Measurements from ENCODE around the gene ABHD17A. TPM values are rescaled to one million over a fixed set of nuclear protein-coding genes. Genes with fewer than 3 reads are reported as not detected.

Gene ABHD17A
- total and polyA plus RNA-seq, 7 experiments from 2014 or later, result 92.9 to 175 (median 135) TPM

DNA sequence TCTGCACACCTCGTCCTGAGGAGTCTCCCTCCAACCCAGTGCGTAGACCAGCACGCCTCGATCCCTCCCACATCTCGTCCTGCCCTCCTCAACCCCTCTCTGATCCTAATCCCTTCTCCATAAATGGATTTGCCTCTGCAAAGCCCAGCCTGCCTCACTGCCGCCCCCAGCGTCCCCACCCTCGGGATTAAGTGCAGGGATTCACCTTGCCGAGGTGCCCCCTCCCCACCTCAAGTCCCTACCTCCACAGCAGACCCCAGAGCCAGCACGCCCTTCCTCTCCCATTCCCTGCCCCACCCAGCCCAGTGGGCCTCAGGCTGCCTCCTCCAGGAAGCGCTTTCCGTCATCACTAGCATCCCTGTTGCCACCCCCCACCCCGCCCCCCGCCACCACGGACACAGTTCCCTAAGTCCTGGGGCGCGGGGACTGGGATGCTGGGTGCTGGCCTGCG is 25.9 kb downstream of the ABHD17A start:
- peak overlapping the region; percentile 56 to 98 (median 92) for H3K27ac Mint-ChIP-seq
- POLR2A ChIA-PET, result interaction anchor here (0.6 kb wide), 1 partner anchor 123 kb away, joined by 3 read pairs; no protein-coding TSS in a partner anchor

DNA sequence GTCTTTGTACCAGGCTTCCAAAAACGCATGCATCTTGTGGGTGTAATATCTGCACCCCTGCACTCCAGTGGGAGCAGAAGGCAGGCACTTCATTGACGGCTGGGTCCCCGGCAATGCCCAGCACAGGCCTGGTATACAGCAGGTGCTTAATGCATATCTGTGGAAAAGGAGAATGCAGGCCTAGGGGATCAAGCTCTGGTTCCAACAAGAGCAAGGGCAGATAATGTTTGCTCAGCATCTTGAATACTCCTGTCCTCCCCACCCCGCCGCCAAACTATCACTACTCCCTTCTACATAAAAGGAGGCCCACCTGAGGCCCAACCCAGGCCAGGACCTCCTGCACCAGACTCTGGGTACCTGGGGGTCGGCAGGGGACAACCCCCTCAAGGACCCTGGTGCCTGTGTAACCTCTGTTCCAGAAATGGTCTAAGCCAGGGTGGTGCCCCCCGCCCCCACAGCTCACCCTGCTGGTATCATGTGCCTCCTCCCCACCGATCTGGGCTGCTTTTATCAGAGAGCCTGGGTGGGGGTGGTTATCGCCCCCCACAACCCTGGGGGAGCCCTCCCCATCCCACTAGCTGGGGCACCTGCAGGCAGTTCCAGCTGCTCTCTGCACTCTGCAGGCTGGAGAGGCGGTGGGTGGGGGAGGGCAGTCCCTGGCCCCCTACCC is 26.7 kb downstream of the ABHD17A start:
- ATAC-seq (no peak), DNase-seq (no peak)
- H3K9me3 ChIP-seq (ENCODE audit: control insufficient read depth in 2 of 3, low read length in 3 of 3), result no peaks in the 10 kb centered on the region
- no peak overlapping the region for H3K4me3 ChIP-seq (ENCODE audit: low read length)
- Mint-ChIP-seq H3K4me1 (peaks cover 6 to 63% (median 46%) of the 10 kb centered on the region in 7 donors), H3K9me3 (peaks cover 0 to 2% (median 0%) of the 10 kb centered on the region in 11 donors), H3K4me3 (peak overlapping the region in 8 of 10 donors; percentile 20 to 88 (median 65)), H3K27me3 (no peaks in the 10 kb centered on the region), H3K27ac (peak overlapping the region; percentile 56 to 98 (median 92)), H3K36me3 (no peaks in the 10 kb centered on the region)
- ChIA-PET POLR2A (interaction anchor here (0.6 to 2.3 kb wide), 5 partner anchors 9 to 123 kb away, joined by 3 to 7 read pairs (median 3); partner anchors contain the start of gene ABHD17A), CTCF (interaction anchor here (1.3 kb wide), 1 partner anchor 18 kb away, joined by 3 read pairs; no protein-coding TSS in a partner anchor)
- intact Hi-C loops (cut with micrococcal nuclease), result loop anchor here in 1 of 2 donors (10.0 kb wide), 1 partner anchor 594 kb away; the partner anchor contains the start of gene CIRBP
- H3K4me1 ChIP-seq (ENCODE audit: control insufficient read depth in 2 of 2, insufficient read depth in 2 of 2, low read length in 2 of 2), result peaks cover 31 to 72% of the 10 kb centered on the region in 2 donors
- peaks cover 0 to 3% (median 0%) of the 10 kb centered on the region in 3 experiments for H3K36me3 ChIP-seq (ENCODE audit: control insufficient read depth in 2 of 3, insufficient read depth in 3 of 3, low read length in 3 of 3)
- peak overlapping the region; percentile 93 for H3K27ac ChIP-seq (ENCODE audit: low read depth, low read length)
- H3K27me3 ChIP-seq (ENCODE audit: control insufficient read depth in 2 of 2, insufficient read depth in 2 of 2, low read length in 2 of 2), result no peaks in the 10 kb centered on the region

More for the DNA sequence above, 25.9 kb downstream of the ABHD17A start:
- Mint-ChIP-seq H3K4me3 (peak overlapping the region in 9 of 10 donors; percentile 20 to 93 (median 52)), H3K4me1 (peaks cover 6 to 62% (median 45%) of the 10 kb centered on the region in 7 donors), H3K27me3 (no peaks in the 10 kb centered on the region), H3K9me3 (peaks cover 0 to 2% (median 0%) of the 10 kb centered on the region in 11 donors), H3K36me3 (no peaks in the 10 kb centered on the region)
- Histone ChIP-seq H3K36me3 (ENCODE audit: control insufficient read depth in 2 of 3, insufficient read depth in 3 of 3, low read length in 3 of 3) (peaks cover 0 to 3% (median 0%) of the 10 kb centered on the region in 3 experiments), H3K4me1 (ENCODE audit: control insufficient read depth in 2 of 2, insufficient read depth in 2 of 2, low read length in 2 of 2) (peaks cover 30 to 64% of the 10 kb centered on the region in 2 donors), H3K27ac (ENCODE audit: low read depth, low read length) (peak overlapping the region; percentile 93), H3K9me3 (ENCODE audit: control insufficient read depth in 2 of 3, low read length in 3 of 3) (no peaks in the 10 kb centered on the region), H3K27me3 (ENCODE audit: control insufficient read depth in 2 of 2, insufficient read depth in 2 of 2, low read length in 2 of 2) (no peaks in the 10 kb centered on the region), H3K4me3 (ENCODE audit: low read length) (no peak overlapping the region)
- CTCF ChIA-PET, result no interaction called here
- ATAC-seq, result no peak
- intact Hi-C loops (cut with micrococcal nuclease), result loop anchor here in 1 of 2 donors (10.0 kb wide), 1 partner anchor 595 kb away; the partner anchor contains the start of gene CIRBP
- no peak for DNase-seq

- no peaks in the 10 kb centered on the region for H3K9me3 ChIP-seq (ENCODE audit: control insufficient read depth in 2 of 3, low read length in 3 of 3)
- Mint-ChIP-seq H3K27ac (peak overlapping the region; percentile 56 to 98 (median 92)), H3K36me3 (peaks cover 0 to 2% (median 0%) of the 10 kb centered on the region in 5 donors), H3K27me3 (no peaks in the 10 kb centered on the region), H3K4me1 (peaks cover 10 to 71% (median 53%) of the 10 kb centered on the region in 7 donors), H3K9me3 (peaks cover 0 to 2% (median 0%) of the 10 kb centered on the region in 11 donors), H3K4me3 (peak overlapping the region; percentile 48 to 88 (median 68))
- H3K4me3 ChIP-seq (ENCODE audit: low read length), result no peak overlapping the region
- peaks cover 37 to 80% of the 10 kb centered on the region in 2 donors for H3K4me1 ChIP-seq (ENCODE audit: control insufficient read depth in 2 of 2, insufficient read depth in 2 of 2, low read length in 2 of 2)
- ChIA-PET CTCF (interaction anchor here (0.7 to 1.3 kb wide), 4 partner anchors 9 to 44 kb away, joined by 3 to 4 read pairs (median 3); no protein-coding TSS in a partner anchor), POLR2A (interaction anchor here (0.7 to 2.8 kb wide), 12 partner anchors 9 to 618 kb away, joined by 3 to 21 read pairs (median 4); partner anchors contain the start of genes ABHD17A, AP3D1 and GADD45B)
- peaks cover 0 to 3% (median 0%) of the 10 kb centered on the region in 3 experiments for H3K36me3 ChIP-seq (ENCODE audit: control insufficient read depth in 2 of 3, insufficient read depth in 3 of 3, low read length in 3 of 3)
- DNase-seq, result no peak
- H3K27me3 ChIP-seq (ENCODE audit: control insufficient read depth in 2 of 2, insufficient read depth in 2 of 2, low read length in 2 of 2), result no peaks in the 10 kb centered on the region
- no peak for ATAC-seq
- H3K27ac ChIP-seq (ENCODE audit: low read depth, low read length), result peak overlapping the region; percentile 93
- intact Hi-C loops (cut with micrococcal nuclease), result loop anchor here in 1 of 2 donors (10.0 kb wide), 1 partner anchor 593 kb away; the partner anchor contains the start of gene CIRBP
These were observed 27.5 kb downstream of the ABHD17A start for GRCh38 chr19:1857648-1858326.

DNA sequence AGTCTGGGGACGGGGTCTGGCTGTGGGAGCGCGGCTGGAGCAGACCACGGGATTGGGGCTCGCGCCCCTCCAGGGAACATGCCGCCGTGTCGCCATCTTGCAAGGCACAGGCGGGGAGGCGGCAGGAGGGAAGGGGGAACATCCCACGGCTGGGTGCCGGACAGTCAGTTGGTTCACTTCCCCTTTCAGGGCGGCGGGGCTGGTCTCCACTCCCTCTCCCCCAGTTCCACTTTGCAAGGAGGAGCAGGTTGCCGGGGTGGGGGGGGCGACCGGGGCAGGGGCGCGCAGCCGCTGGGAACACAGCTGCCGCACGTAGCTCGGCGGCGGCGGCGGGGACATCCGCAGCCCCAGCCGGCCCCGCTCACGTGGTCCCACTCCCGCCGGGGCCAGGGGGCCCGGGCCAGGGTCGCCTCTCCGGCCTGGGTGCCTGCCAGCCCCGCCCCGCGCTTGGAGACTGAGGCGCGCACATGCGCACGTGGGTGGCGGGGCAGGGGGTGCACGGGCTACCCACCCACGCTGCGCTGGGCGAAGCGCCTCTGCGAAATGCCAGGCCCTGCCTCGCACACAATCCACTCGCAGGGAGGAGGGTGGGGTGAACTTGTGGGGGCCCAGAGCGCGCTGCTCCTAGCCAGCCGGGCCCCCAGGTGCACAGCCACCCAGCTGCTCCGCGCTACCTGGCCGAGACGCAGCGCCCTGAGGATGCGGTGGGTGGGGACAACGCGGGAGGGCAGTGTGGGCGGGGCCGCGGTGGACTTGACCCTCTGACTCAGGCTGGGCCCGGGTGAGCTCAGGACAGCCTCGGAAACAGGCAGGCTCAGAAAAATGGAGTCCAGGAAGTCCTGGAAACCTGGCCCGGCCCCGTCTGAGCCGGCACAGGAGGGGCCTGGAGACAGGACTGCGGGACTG is 28.3 kb downstream of the ABHD17A start:
- Histone ChIP-seq H3K4me3 (ENCODE audit: low read length) (peak overlapping the region; percentile 84), H3K36me3 (ENCODE audit: control insufficient read depth in 2 of 3, insufficient read depth in 3 of 3, low read length in 3 of 3) (peaks cover 0 to 3% (median 0%) of the 10 kb centered on the region in 3 experiments), H3K4me1 (ENCODE audit: control insufficient read depth in 2 of 2, insufficient read depth in 2 of 2, low read length in 2 of 2) (peaks cover 34 to 85% of the 10 kb centered on the region in 2 donors), H3K27ac (ENCODE audit: low read depth, low read length) (peak overlapping the region; percentile 93), H3K27me3 (ENCODE audit: control insufficient read depth in 2 of 2, insufficient read depth in 2 of 2, low read length in 2 of 2) (no peaks in the 10 kb centered on the region), H3K9me3 (ENCODE audit: control insufficient read depth in 2 of 3, low read length in 3 of 3) (no peaks in the 10 kb centered on the region)
- H3K27ac Mint-ChIP-seq, result peak overlapping the region; percentile 82 to 97 (median 92)
- ChIA-PET POLR2A (interaction anchor here (0.6 to 2.8 kb wide), 17 partner anchors 8 to 1094 kb away, joined by 3 to 21 read pairs (median 3); partner anchors contain the start of genes ABHD17A, AP3D1, CIRBP and GADD45B), CTCF (interaction anchor here (0.6 to 1.0 kb wide), 4 partner anchors 11 to 45 kb away, joined by 3 to 5 read pairs (median 4); no protein-coding TSS in a partner anchor)
- peaks cover 0 to 2% (median 0%) of the 10 kb centered on the region in 11 donors for H3K9me3 Mint-ChIP-seq
- ATAC-seq (peak; percentile 26), DNase-seq (peak in 4 of 9 donors; percentile 38 to 65 (median 40))
- no peaks in the 10 kb centered on the region for H3K27me3 Mint-ChIP-seq
- H3K36me3 Mint-ChIP-seq, result peaks cover 0 to 2% (median 0%) of the 10 kb centered on the region in 5 donors
- H3K4me3 Mint-ChIP-seq, result peak overlapping the region; percentile 79 to 91 (median 87)
- intact Hi-C loops (cut with micrococcal nuclease), result loop anchor here in 1 of 2 donors (10.0 kb wide), 1 partner anchor 592 kb away; the partner anchor contains the start of gene CIRBP
- H3K4me1 Mint-ChIP-seq, result peaks cover 10 to 72% (median 56%) of the 10 kb centered on the region in 7 donors

DNA sequence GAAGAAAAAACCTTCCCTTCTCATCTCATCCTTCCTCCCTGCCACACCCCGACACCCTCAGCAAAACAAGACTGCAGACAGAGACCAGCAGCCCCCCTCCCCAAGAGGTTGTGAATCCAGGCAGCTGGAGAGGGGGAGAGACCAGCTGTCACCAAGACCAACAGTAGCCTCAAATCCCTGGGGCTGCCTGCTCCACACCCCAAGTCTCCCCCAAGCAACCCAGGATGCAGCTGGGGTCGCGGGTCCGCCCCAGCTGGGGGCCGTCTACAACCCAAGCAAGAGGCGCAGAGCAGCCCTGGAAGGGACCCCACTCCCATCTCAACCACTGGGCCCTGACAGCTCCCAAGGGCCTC is 29.0 kb downstream of the ABHD17A start:
- H3K27ac Mint-ChIP-seq, result peak overlapping the region; percentile 82 to 96 (median 91)
- H3K27me3 Mint-ChIP-seq, result no peaks in the 10 kb centered on the region
- peaks cover 0 to under 1% (median 0%) of the 10 kb centered on the region in 11 donors for H3K9me3 Mint-ChIP-seq
- ChIA-PET POLR2A (interaction anchor here (0.6 to 2.8 kb wide), 11 partner anchors 8 to 1094 kb away, joined by 3 to 21 read pairs (median 5); partner anchors contain the start of genes ABHD17A and CIRBP), CTCF (interaction anchor here (0.6 kb wide), 1 partner anchor 18 kb away, joined by 5 read pairs; no protein-coding TSS in a partner anchor)
- intact Hi-C loops (cut with micrococcal nuclease), result loop anchor here in 1 of 2 donors (10.0 kb wide), 1 partner anchor 592 kb away; the partner anchor contains the start of gene CIRBP
- H3K4me3 ChIP-seq (ENCODE audit: low read length), result peak overlapping the region; percentile 84
- peaks cover 0 to 2% (median 0%) of the 10 kb centered on the region in 5 donors for H3K36me3 Mint-ChIP-seq
- DNase-seq (peak in 1 of 9 donors; percentile 28), ATAC-seq (no peak)
- peak overlapping the region; percentile 79 to 91 (median 87) for H3K4me3 Mint-ChIP-seq
- H3K36me3 ChIP-seq (ENCODE audit: control insufficient read depth in 2 of 3, insufficient read depth in 3 of 3, low read length in 3 of 3), result peaks cover 0 to 3% (median 0%) of the 10 kb centered on the region in 3 experiments
- H3K4me1 ChIP-seq (ENCODE audit: control insufficient read depth in 2 of 2, insufficient read depth in 2 of 2, low read length in 2 of 2), result peaks cover 28 to 84% of the 10 kb centered on the region in 2 donors
- peak overlapping the region; percentile 93 for H3K27ac ChIP-seq (ENCODE audit: low read depth, low read length)
- H3K4me1 Mint-ChIP-seq, result peaks cover 7 to 68% (median 51%) of the 10 kb centered on the region in 7 donors
- no peaks in the 10 kb centered on the region for H3K27me3 ChIP-seq (ENCODE audit: control insufficient read depth in 2 of 2, insufficient read depth in 2 of 2, low read length in 2 of 2)
- H3K9me3 ChIP-seq (ENCODE audit: control insufficient read depth in 2 of 3, low read length in 3 of 3), result no peaks in the 10 kb centered on the region
